RPMI8226 (cell line): ENCODE data around the gene PDE6A.
"Not testable (repeated sequence)": the region's sequence is repeated elsewhere in the genome, so short reads cannot be mapped to it uniquely, and the experiment has no call there.

ENCODE experiments used
- DNase-seq: peaks from one replicate; pipeline ENCODE4 v3.0.0-alpha.2; 2015

The PDE6A gene

DNA sequence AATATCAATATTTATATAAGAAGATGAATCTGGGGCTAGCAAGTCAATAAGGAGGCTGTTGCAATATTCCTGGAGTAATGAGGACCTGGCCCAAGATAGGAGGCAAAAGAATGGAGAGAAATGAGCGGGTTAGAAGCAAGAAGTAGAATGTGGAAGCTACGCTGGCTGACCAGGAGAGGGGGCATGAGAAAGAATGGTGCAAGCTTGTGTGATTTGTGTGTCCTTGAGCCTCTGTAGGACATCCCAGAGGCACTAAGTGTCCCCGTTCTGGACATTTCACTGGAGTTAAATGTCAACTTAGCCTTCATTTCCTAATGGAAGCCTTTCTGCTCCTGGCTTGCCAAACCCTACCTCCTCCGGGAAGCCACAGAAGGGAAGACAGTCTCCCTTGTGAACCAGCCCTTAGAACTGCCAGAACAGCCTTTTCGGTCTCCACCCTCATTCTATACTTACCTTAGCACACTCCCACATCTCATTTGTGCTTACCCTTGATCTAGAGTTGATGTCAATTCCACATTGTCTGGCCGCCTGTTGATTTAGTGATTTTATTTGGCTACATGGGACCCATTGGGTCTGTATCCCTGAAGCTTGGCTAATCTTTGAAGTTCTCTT is 6.7 kb upstream of the PDE6A start:
- DNase-seq, result no peak

DNA sequence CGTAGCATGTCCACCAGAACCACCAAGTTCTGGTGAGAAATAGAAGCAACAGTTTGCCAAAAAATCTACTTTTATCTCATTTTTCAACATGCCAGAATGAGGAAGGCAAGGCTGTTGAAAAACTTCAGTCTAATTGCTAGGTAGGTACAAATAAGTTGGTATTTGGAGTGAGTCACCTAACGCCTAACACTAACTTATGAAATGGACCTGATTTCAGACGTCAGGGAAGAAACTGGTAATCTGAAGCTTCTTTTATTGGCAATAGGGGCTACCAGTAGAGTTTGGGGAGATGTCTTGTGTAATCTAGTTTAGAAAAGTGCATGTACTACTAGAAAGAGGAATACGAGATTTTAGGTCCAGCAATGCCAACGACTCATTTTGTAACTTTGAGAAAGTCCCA is 4.4 kb upstream of the PDE6A start:
- no peak for DNase-seq

DNA sequence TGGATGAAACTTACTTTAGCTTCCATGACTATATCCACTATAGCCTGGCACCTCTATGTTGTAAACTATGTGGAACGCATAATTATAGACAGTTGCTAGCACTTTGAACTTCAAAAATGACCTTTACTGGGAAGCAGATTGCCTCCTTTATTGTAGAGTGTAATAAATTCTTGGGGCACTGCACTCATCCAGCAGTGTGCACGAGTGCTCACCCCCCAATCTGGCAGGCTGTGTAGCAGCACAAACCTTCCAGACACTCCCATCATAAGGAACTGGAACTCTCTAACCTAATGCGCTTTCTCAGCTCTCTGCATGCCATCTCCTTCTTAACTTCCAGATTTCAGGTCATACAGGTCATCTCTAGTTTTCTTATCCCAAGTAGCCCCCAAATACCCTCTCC is 1.5 kb upstream of the PDE6A start:
- DNase-seq, result no peak

DNA sequence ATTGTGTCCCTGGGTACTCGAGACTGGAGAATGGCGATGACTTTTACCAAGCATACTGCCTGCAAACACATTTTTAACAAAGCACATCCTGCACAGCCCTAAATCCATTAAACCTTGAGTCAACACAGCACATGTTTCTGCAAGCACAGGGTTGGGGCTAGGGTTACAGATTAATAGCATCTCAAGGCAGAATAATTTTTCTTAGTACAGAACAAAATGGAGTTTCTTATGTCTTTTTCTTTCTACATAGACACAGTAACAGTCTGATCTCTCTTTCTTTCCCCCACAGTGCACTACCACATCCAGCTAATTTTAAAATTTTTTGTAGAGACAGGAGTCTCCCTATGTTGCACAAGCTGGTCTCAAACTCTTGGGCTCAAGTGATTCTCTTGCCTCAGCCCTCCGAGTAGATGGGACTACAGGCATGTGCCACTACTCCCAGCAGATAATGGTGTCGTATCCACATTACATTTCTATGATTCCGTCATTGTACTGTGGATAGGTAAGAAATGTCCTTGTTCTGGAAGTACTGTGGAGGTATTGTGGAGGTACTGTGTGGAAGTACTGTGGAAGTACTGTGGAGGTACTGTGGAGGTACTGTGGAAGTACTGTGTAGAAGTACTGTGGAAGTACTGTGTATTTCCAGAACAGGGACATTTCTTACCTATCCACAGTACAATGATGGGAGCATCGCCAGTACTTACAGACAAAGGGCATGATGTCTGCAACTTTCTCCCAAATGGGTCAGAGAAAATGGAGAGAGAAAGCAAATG is 1.2 kb downstream of the PDE6A start:
- DNase-seq, result not testable (repeated sequence)

DNA sequence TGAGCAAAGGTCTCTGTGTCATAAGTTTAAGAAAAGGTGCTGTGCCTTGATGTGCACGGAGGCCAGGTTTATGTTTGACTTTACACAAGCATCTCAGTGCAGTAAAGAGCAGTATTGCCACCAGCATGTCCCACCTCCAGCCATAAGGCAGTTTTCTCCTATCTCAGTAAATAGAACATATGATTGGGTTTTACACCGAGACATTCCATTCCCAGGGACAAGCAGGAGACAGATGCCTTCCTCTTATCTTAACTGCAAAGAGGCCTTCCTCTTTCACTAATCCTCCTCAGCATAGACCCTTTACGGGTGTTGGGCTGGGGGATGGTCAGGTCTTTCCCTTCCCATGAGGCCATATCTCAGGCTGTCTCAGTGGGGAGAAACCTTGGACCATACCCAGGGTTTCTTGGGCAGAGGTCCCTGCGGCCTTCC is 1.8 kb downstream of the PDE6A start:
- DNase-seq, result not testable (repeated sequence)

DNA sequence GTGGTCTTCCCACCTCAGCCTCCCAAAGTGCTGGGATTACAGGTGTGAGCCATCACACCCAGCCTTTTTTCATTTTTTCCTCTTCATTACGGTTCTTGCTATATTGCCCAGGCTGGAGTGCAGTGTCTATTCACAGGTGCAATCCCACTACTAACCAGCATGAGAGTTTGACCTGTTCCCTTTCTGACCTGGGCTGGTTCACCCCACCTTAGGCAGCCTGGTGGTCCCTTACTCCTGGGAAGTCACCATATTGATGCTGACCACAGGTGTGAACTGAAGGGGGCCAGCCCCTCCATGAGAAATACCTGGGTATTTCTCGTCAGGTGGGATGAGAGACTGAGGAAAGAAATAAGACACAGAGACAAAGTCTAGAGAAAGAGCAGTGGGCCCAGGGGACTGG is 2.4 kb downstream of the PDE6A start:
- DNase-seq, result no peak

DNA sequence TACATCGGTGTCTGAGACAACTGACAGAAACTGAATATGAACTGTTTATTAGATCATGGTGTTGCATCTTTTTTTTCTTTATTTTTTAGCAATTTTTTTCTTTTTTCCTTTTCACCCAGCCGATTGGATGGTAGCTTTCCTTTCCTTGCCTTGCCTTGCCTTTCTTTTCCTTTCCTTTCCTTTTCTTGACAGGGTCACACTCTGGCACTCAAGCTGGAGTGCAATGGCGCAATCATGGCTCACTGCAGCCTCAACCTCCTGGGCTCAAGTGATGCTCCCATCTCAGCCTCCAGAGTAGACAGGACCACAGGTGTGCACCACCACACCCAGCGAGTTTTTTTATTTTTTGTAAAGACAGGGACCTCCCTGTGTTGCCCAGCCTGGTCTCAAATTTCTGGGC is 2.8 kb downstream of the PDE6A start:
- DNase-seq, result no peak

DNA sequence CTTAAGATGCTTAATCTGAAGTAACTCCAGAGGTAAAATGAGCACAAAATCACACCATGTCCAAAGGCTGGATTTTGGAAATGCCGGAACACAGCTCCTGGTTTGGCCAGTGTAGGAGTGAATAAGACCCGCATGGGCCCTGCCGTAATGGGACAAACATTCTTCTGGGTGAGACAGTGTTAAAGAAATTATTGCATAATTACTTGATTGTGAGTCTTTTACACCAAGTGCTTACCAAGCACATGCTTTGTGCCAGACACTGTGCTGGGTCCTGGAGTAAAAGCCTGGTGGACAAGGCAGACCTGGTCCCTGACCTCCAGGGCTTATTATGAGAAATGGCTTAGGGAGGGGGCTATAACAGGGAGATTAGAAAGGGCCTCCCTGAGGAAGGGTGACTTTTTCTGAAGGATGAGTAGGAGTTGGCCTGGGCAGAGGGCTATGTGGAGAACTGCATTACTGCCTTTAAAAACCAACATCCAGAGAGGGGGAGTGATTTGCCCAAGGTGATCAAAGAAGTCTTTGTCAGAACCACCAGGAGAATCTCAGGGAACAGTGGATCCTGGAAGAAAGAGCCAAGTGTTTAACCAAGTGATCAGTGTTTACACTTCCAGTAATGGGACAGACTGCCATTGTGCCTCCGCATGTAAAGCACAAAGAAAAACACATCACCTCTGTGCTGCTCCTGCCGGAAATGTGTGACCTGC is 3.5 kb downstream of the PDE6A start:
- no peak for DNase-seq

DNA sequence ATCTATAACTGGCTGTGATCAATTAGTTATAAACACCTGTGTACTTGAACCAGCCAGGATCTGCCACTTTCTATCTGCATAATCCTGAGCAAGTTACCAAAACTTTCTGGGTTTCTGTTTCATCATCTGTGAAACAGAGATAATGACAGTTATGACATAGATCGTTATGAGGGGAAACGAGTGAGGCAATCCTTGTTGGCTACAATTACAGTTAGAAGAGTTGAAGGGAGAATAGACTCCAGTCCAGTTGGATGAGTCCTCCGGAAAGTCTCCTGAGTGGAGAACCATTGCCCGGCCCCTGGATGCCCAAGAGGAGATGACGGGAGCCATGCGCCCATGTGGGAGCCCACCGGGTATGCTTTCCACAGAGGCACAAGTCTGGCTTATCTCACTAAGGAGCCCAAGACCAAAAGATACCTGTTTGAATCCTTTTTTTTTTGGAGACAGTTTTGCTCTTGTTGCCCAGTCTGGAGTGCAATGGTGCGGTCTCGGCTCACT is 4.5 kb downstream of the PDE6A start:
- no peak for DNase-seq

DNA sequence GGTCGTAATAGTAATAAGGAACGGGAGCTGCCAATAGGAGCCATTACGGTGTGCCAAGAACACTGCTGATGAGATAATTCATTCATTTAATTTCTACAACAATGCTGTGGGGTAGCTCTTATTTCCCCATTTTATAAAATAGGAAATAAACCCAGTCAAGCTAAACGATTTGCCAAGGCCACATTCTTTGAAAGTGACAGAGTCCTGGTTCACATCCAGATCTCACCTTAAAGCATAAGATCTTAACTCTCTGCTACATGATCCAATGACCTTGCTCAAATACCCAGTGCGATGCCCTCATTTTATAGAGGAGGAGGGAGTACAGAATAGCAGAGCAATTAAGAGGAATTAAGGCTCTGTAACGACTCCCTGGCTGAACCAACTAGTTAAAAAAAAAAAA is 5.0 kb downstream of the PDE6A start:
- no peak for DNase-seq

DNA sequence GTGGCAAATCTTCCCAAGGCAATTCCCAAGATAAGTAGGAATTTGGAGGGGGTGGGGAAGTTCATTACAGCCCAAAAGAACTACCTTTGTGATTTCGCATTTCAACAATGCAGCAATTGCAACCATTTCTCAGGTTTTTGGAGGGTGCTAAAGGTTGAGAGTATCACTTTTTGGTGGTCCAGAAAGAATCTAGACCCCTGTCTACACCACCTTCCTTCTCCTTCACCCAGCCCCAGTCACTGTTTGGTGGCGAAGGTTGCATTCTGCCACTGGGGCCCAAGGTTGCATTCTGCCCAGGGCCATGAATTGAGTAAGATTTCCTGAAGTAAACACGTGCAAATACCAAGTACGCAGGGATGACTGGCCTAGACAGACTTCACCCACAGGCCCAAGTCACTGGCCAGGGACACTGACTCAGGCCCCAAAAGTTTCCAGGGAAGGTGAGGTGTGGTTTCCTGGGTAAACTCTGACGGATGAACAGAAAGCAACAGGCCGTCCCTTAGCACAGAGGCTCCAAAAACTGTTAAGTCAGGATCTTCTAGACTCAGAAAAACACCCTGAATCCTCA is 5.7 kb downstream of the PDE6A start:
- no peak for DNase-seq

DNA sequence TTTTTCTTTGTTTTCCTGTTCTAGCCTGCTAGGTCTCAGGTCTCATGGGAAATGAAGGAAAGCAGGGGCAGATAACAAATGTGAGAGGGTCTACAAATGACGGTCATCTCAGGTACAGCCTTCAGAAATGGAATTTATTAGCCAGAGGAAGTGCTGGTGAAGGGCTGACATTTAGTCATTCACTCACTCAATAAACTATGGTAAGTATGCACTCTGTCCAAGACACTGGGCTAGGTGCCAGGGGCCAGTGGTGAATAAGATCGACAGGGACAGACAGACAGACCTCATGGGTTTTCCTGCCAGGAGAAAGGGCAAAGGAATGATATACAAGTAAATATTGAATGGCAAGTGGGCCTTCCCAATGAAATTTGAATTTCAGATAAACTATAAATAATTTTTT is 6.3 kb downstream of the PDE6A start:
- DNase-seq, result no peak

DNA sequence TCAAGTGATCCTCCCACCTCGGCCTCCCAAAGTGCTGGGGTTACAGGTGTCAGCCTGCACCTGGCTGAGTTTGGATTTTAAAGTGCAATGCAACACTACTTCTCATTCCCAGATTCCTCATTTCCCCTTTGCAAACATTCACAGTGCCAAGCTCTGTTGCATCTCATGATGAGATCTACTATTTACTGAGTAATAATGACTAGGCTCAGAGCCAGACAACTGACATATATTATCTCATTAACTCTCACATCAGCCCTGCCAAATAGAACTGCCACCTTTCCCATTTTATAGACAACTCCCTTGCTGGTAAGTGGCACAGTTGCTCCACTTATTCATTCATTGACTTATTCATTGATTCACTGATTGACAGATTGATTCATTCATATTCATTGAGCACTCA is 7.0 kb downstream of the PDE6A start:
- DNase-seq, result no peak

DNA sequence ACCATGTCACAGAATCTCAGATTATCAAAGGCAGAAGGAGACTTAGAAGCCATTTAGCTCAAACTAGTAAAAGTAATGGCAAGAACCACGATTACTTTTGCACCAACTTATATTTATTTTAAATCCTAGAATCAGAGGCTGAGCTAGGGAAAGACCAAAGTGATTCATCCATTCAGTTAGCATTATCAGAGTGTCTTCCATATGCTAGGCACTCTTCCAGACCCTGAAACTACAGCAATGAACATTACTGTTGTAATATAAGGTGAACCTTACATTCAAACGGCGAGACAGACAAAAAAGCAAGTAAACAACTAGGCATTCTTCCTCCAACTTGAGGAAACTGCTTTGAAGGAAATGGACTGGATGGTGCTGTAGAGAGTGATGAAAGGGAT is 7.9 kb downstream of the PDE6A start:
- no peak for DNase-seq

DNA sequence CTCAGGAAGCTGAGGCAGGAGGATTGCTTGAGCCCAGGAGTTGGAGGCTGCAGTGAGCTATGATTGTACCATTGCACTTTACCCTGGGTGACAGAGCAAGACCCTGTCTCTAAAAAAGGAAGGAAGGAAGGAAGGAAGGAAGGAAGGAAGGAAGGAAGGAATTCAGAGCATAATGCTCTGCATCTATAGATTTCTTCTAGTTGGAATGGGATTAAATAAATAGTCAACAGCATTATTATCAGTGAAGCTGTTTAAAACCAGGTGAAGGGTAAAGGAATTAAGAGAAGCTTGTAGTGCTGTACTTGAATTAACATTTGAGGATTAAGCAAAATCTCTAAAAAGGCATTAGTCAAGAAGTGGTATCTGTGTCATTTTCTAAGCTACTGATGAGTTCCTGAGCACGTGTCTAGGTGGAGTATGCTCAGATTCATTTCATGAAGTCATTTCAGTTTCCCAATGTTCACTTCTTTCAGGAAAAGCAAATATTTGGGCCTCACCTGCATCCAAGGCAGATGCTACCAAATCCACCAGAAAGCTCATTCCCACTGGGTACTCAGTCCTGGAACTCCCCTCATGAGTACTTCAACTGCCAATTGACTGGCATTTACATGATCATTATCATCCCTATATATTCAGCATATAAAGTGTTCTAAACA is 8.4 kb downstream of the PDE6A start:
- no peak for DNase-seq

DNA sequence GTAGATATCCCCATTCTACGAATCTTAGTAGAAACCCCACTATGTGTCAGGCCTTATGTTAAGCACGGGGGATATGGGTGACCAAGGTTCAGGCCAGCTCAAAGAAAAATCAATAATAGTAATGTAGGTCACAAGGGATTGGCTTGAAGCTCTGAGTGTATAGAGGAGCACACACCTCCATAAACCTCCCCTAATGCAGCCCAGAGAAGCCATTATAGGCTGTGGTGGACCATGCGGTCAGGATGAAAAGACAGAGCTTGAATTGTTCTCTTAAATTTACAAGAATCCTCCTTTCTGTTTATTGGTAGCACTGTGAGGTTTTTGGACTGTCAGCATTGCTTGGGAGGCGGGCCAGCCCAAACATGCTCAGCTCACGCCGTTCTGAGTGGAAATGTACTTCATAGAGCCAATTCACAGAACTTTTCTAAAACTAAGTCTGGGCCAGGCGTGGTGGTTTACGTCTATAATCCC is 9.1 kb downstream of the PDE6A start:
- DNase-seq, result no peak

DNA sequence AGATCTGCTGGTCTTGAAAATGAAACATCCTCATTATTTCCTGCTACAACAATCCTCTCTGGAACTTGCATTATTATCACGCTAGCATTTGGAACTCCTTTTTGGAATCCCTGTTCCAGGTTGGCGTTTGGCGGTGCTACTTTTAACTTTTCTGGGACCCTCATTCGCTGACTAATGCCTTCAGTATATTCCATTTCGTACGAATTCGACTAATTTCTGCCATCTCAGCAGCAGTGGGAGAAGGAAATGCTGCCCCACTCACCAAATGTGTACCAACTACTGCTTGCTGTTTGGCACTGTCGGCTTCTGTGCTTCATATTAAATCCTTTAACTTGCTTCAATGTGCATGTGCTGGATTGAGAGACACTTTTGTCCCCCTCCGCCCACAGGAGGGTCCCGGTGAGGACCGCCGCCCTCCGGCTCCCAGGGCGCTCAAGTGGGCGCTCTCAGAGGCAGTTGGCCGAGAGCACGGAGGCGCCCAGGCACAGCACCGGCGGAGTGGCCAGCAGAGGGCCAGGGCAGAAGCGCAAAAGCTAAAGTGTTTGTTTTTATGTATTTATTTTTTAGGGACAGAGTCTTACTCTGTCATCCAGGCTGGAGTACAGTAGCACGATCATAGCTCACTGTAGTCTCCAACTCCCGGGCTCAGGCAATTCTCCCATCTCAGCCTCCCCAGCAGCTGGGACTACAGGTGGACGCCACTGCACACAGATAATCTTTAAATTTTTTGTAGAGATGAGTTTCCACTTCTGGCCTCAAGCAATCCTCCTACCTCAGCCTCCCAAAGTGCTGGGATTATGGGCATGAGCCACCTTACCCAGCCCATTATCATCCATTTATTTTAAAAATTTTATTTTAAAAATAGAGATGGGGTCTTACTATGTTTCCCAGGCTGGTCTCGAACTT is 11.9 kb downstream of the PDE6A start:
- no peak for DNase-seq

DNA sequence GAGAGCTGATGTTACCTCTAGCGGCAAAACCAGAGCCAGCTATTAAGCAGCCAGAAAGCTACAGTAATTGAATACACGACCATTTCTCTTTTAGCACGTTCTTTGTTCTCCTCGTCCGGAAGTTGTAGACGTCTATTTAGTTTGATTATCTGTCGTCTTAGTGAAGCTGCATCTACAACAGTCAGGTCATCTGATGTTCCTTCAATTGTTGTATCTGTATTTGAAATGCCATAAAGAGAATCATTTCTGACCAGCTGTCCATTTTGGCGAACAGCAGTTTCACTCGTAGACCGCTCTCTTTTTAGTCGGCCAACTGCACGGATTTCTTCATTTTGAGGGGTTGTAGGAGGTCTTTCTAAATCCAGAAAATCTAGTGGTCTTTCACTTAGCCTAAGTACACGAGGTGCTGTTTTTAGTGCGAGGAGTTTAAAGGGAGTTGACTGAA is 12.6 kb downstream of the PDE6A start:
- DNase-seq, result no peak

DNA sequence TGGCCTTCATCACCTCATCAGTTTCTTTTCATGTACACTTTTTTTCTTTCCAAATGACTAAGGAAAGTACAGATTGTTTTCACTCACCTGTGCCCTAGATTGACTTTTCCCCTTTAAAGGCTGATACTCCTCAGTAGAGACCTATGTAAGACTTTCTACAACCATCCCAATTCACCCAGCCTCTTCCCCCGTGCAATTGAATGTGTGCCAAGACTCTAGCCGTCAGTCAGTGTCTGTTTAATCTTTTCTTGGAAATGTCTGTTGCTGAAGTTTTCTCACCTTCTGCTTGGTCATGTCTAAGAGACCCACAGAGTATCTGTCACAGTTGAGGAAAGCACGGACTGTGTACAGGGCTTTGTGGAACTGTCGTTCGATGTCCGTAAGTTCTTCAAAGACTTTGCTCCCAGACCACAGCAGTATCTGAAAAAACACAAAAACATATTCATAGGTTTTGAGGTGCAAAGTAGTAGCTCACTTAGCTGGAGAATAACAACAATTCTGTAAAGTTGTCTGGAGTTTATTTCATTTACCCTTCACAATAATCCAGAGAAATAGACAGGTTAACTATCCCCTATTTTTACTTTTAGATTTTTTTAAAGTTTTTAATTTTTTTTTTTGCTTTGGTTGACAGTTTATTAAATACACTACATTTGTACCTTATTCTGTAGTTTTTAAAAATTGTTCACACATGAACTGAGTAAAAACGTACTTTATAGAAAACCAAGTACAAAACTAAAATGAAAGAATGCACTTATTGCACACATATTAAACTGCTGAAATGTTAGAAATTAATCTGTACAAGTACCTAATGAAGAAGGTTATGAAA is 13.6 kb downstream of the PDE6A start:
- DNase-seq, result no peak

DNA sequence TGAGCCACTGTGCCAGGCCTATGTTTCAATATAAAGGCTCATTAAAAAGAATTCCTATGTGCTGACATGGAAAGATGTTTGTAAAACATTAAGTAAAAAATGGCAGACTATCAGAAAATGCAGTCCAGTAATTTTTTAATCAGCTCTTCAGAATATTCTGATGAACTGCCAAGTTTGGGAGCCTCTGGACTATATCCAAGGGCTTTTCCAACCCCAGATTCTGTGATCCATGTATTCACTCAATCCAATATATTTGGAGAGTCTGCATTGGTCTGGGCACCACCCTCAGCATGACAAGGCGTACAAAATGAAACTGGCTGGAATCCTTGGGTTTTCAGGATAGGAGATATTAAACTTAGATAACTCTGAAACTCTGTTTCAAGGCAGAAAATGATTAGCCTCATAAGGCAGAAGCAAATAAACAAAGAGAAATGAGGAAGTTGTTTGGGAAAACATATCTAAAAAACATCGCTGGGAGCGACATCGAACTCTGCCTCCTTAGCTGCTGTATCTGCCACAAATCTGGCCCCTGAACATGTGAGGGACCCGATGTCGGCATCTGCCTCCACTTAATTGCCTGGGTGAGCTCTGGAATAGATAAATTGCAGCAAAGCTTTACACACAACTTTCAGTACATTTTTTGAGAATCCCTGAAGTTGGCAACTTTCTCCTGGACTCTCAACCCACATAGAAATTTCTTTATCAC is 14.4 kb downstream of the PDE6A start:
- no peak for DNase-seq
